HL-60/S4 (cell line): ENCODE measurements around the gene MMS19.
"Not testable (repeated sequence)": the region's sequence is repeated elsewhere in the genome, so short reads cannot be mapped to it uniquely, and the experiment has no call there.

Experiments
- in situ Hi-C: fragments of 300-500 bp; cut with MboI; formaldehyde crosslinking; loops from 2 replicates; pipeline ENCODE4 v1.14.3; 2022; ENCODE audit warnings: low sequenced_read_pairs

Gene MMS19

GRCh38 chr10:97498076-97498840 is at the start of gene MMS19:
Gene MMS19, minus strand, starts transcription at chr10:97498422. Its CDS starts 38 bp downstream, at chr10:97498384.
- in situ Hi-C loops: no loop called here

DNA sequence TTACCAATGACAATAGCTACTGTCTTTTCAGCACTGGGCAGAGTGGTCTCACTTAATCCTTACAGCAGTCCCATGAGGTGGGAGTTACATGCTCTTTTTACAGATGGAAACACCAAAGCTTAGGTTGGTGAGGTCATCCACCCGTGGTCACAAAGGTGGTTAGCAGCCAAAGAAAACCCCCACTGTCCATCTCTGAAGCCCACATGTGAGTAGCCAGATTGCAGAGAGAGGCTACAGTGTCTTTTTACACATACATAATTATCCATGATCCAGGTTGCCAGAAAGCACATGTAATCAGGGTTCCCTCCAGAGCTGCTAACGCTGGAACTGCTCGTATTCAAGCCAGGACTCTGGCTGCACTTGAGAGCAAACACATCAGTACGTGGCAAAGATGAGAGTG is 49.7 kb upstream of the MMS19 start:
- in situ Hi-C loops: no loop called here

DNA sequence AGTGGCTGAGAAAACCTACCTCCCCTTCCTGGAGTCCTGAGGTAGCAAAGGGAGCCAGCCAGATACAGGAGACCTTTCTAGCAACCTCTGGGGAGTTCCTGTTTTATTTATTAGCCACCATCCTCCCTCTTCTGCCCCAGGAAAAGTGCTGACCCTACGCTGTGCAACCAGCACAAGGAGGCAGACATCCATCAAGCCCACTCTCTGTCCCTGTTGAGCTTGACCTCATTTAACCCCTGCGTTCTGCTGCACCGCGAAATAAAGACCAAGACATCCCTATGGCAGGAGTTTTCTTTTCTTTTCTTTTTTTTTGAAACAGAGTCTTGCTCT is 49.0 kb upstream of the MMS19 start:
- in situ Hi-C loops: no loop called here

DNA sequence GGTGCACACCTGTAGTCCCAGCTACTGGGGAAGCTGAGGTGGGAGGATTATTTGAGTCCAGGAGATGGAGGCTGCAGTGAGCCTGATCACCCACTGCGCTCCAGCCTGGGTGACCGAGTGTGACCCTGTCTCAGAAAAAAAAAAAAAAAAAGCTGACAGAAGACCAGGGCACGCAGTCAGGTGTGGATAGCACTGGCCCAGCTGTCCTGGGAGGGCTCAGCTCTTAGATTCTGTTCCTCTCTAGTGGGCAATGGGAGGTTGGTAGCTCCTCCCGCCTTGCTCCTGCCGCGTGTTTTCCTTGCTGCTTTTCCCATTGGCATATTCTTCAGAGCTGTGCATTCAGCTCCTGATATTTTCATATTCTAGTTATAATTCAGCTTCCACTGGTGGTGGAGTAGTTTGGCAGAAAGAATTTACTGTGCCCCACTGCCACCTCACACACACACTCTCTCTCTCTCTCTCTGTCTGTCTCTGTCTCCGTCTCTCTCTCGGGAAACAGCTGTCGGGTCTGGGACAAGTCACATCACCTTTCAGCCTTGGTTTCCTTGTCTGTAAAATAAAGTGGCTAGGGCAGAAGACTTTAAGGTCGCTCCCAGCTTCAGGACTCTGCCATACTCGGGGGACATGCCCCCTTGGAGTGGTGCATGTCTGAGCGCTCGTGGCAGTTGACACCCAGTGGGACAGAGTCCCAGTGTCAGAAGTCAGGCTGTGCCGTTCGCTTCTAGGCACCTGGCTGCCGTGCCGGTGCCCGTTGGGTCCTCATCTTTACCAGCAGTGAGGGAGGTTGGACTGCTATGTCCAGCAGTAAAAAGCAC is 48.4 kb upstream of the MMS19 start:
- in situ Hi-C loops: no loop called here

DNA sequence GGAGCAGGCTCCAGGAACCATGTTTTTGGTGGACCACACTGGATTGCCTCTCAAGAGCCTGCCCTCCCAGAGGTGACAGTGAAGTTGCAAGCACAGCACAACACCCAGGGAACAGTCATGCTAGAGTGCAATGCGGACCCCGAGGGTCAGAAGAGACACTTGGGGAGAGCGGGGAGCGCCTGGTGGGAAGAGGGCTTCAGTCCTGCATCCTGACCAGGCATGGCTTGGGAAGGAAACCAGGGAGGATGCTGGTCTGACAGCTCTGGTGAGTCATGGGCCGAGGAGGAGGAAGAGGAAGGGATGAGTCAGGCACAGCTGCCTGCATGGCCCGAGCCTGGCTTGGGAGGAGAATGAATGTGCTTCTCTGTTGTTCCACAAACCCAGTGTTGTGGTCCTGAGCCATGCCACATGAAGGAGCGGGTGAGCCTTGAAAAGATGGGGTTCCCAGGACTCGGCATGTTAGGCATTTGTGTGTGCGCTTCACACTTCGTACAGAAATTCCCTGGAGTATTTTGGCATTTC is 44.9 kb upstream of the MMS19 start:
- in situ Hi-C loops: no loop called here

DNA sequence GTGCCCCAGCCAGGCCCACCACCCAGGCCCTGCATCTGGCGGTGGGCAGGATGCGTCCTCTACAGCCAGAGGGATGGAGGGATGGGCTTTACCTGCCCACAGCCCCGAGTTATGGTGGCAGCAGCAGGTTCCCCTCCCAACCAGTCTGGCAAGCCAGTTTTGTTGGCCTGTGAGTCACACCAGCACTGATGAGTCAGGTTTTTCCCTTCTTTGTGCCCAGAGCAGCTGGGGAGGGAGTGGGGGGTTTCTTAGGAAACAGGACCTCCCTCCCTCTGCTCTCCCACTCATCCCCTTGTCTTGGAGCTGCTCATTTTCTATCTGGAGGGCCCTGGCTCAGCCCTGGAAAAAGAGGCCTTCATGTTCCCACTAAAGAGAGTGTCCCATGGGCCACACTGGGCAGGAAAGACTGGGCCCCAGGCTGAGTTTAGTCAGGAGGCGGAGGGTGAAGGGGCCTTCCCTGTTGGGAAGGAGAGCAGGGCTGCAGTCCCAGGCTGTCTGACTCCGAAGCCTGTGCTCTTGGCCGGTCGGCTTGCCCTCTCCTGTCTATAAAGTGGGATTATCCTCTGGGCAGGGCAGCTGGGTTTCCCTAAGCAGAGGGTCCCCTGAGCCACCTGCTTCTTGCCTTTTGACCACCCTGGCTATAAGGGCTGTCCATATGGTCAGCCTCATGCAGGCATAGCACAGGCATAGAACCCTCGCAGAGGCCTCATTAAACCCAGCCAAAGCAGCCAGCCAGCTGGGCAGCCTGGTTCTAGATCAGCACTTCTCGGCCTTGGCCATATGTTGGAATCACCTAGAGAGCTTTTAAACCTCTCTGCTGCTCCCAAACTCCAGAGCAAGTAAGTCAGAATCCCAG is 44.2 kb upstream of the MMS19 start:
- in situ Hi-C loops: no loop called here

DNA sequence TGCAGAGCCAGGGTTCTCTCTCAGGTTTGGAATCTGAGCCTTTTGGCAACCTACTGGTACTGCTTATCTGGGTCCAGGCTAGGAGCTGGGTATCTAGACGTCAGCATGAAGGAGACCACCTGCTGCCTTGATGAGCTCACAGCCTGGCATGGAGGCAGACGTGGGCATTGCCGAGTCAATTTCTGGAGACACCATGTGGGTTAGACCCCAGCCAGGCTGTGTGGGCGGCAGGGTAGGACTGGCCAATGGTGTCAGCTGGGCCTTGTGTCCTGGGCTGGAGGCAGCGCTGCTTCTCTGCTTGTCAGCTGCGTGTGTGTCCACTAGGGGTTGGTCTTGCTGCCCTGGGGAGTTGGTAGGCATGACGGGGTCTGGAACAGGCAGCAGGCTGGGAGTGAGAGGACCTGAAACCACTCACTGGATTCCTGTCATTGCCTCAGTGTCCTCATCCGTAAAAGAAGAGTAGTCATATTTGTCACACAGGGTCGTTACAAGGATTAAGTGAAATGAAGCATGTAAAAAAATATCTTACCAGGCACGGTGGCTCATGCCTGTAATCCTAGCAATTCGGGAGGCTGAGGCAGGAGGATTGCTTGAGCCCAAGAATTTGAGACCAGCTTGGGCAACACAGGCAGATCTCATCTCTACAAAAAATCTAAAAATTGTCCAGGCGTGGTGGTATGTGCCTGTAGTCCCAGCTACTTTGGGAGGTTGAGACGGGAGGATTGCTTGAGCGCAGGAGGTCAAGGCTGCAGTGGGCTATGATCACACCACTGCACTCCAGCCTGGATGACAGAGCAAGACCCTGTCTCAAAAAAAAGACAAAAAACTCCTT is 42.7 kb upstream of the MMS19 start:
- in situ Hi-C loops: no loop called here

DNA sequence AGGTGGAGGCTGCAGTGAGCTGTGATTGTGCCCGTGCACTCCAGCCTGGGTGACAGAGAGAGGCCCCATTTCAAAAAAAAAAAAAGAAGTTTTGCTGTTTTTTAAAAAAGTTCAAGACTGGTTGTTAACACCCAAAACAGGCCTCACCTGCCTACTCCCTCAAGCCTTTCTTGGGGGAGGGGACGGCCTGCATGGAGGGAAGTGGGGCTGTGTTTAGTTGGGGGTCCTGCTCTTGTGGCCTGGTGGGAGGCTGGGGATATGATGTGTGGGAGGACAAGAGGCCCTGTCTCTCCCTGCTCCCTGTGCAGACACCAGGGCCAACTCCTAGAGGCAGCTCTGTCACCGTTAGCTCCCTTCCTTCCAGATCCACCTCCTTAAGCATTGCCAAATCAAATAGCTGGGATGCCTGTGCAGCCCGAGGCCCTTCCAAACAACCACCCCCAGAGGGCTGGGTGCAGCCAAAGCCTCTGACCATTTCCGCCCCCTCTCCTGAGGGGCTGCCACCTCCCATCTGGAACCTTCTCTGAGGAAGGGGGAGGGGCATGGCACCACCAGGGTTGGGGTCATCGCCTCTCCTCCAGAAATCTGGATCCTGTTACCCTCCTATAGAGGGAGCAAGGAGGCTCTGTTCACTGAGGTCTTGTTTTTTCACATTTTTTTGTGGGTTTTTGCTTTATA is 41.4 kb upstream of the MMS19 start:
- in situ Hi-C loops: no loop called here

DNA sequence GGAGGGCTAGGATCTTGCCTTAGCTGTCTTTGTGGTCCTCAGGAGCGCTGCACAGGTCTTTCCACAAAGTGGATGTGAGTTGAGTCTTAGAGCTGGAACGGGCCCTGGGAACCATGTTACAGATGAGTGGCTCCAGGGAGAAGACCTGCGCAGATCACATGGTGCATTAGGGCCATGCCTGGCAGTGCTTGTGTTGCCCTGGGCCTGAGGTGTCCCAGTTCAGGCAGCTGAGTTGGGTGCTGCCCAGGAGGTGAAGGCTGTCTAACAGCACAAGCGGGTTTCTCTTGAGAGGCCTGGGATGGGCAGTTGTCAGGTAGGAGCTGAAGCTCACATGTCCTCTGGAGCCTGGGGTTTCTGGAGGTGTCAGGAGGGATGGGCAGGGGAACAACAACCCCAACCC is 40.6 kb upstream of the MMS19 start:
- in situ Hi-C loops: no loop called here

GRCh38 chr10:97538411-97538810 is 40.2 kb upstream of the MMS19 start:
- in situ Hi-C loops: no loop called here

DNA sequence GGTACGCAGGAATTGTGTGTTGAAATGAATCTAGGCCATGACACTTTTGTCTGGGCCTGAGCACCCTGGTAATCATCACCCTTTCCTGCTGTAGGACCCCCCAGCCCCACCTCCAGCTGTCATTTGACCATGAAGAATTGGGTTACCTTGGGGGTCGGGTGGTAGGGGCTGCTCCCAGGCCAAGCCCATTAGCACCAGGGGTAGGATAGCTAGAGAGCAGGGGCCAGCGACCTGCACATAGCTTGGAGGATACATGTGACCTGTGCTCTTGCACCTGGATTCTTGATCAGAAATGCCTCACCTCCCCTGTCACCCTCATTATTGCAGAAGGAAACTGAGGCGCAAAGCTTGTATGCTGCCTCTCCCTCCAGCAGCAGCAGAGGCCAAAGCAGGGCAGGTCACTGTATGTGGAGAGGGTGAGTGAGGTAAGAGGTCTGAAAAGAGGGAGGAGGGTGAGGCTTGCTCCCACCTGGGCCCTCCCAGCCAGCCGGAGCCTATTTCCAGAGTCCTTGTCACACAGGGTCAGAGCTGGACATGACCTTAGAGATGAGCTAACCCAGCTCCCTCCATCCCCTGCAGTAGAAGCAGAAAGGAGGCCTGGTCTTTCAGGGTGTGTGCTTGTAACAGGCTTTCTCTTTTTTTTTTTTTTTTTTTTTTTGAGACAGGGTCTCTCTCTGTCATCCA is 39.1 kb upstream of the MMS19 start:
- in situ Hi-C loops: no loop called here

- in situ Hi-C loops: no loop called here
These were observed 36.6 kb upstream of the MMS19 start for GRCh38 chr10:97534746-97535367.

- in situ Hi-C loops: no loop called here
These were observed 35.7 kb upstream of the MMS19 start for GRCh38 chr10:97533888-97534287.

DNA sequence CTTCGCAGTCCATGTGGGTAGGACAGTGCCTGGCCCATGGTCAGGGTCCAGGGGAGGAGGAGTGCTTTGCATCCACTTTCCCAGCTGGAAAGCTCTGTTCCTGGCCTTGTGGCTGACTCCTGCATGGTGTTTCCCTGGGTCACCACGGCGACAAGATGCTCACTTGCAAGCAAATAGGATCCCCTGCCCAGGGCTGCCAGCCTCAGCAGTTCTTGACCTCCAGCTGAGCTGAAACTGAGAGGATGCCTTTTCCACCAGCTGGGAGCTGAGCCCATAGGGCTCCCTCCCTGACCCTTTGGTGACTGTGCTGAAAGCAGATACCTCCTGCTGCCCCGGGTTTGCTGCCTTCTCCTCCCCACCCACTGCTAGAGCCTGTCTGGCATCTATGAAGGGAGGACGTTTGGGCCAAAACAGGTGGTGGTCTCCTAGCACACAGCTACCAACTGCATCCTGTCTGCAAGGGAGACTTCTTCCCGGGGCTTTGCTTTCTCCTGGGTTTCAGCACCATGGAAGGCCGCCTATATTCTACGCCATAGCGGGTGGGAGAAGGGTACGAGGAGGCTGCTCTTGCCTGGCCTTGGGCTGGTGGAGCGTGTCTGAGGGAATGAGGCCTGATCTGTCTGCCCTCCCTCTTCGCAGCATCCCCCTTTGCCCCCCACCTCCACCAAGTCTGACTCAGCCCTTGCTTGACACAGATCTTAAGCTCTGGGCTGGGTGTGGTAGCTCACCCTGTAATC is 34.9 kb upstream of the MMS19 start:
- in situ Hi-C loops: no loop called here

DNA sequence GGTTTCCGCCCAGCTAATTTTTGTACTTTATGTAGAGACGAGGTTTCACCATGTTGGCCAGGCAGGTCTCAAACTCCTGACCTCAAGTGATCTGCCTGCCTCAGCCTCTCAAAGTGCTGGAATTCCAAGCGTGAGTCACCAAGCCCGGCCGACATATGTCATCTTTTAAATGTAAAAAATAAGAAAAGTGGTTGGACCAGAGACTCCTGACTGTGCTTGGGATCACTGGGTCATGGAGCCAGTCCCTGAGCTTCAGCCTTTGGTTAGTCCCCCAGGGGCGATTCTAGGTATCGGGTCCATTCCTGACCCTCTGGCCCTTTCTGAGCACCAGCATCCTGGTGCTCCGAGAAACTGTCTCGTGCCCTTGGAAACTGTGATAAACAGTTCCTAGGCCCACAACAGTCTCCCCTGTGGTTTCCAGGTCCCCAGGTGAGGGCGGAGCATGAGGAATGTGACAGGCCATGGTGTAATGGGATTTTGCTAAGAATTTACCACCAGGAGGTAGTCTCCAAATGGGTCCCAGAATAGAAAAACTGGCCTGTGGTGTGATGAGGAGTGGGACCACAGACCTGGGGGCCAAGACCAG is 33.3 kb upstream of the MMS19 start:
- in situ Hi-C loops: no loop called here

- in situ Hi-C loops: no loop called here
These were observed 31.7 kb upstream of the MMS19 start for GRCh38 chr10:97529685-97530465.

DNA sequence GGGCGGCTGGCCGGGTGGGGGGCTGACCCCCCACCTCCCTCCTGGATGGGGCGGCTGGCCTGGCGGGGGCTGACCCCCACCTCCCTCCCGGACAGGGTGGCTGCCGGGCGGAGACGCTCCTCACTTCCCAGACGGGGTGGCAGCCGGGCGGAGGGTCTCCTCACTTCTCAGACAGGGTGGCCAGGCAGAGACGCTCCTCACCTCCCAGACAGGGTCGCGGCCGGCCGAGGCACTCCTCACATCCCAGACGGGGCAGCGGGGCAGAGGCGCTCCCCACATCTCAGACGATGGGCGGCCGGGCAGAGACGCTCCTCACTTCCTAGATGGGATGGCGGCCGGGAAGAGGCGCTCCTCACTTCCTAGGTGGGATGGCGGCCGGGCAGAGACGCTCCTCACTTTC is 30.7 kb upstream of the MMS19 start:
- in situ Hi-C loops: not testable (repeated sequence)
